Thoracic aorta (tissue), 2 donors: Measurements from ENCODE around the gene ZBTB7C. TPM values are rescaled to one million over a fixed set of nuclear protein-coding genes. Genes with fewer than 3 reads are reported as not detected.

Experiments
- ATAC-seq: fragments of 150-250 bp; one replicate; pipeline ENCODE4 v1.8.0; 2017; ENCODE audit warnings: low read depth; ENCODE audit not compliant: insufficient number of reproducible peaks, low FRiP score
- DNase-seq: peaks from one replicate; pipeline ENCODE4 v3.0.0-alpha.2; 2020; ENCODE audit warnings: low spot score
- H3K27ac ChIP-seq, 2 donors: fragments of 200-600 bp; sonication (generic); 1 replicate in 1 of 2; 2 replicates in 1 of 2; pipeline ENCODE4 v1.5.1; 2016; ENCODE audit warnings: mild to moderate bottlenecking in 2 of 2, moderate library complexity in 2 of 2
- H3K27me3 ChIP-seq: fragments of 200-600 bp; sonication (generic); replicated peaks from 2 replicates; pipeline ENCODE4 v1.6.0; 2016; ENCODE audit warnings: mild to moderate bottlenecking; ENCODE audit not compliant: insufficient read depth
- H3K36me3 ChIP-seq: fragments of 200-600 bp; sonication (generic); one replicate; pipeline ENCODE4 v1.5.1; 2016
- H3K4me1 ChIP-seq, 2 donors: fragments of 200-600 bp; sonication (generic); 1 replicate in 1 of 2; 2 replicates in 1 of 2; pipeline versions ENCODE4 v1.5.1 to v1.6.0; 2016; ENCODE audit warnings: low read depth in 2 of 2, mild to moderate bottlenecking in 1 of 2; ENCODE audit not compliant: control insufficient read depth in 1 of 2
- H3K4me3 ChIP-seq: fragments of 200-600 bp; sonication (generic); 2 replicates; pipeline ENCODE4 v1.5.1; 2016; ENCODE audit warnings: mild to moderate bottlenecking
- H3K9me3 ChIP-seq: fragments of 200-600 bp; sonication (generic); 2 replicates; pipeline ENCODE4 v1.5.1; 2016
- CTCF ChIP-seq: fragments of 200-600 bp; sonication (generic); IDR thresholded peaks from one replicate; pipeline ENCODE4 v1.5.1; 2019; ENCODE audit warnings: antibody characterized with exemption
- total RNA-seq, 2 donors: library from RNA; depleted of rRNA; stranded (reverse); fragments of >200 nt; gene quantifications; one replicate each; pipeline versions ENCODE4 v1.1.0 to v1.2.3, GENCODE V29; 2016

Gene ZBTB7C
- total RNA-seq, 2 donors from 2014 or later, result 9.6 to 10.9 TPM

- H3K27ac ChIP-seq, result no peak overlapping the region
- no peak overlapping the region for H3K4me3 ChIP-seq
- no peaks in the 10 kb centered on the region for H3K27me3 ChIP-seq
- no peak for DNase-seq
- H3K36me3 ChIP-seq, result no peaks in the 10 kb centered on the region
- H3K4me1 ChIP-seq, result no peaks in the 10 kb centered on the region
- no peak for TF ChIP-seq CTCF
- H3K9me3 ChIP-seq, result no peaks in the 10 kb centered on the region
- ATAC-seq, result no peak
These were observed 207.7 kb downstream of the ZBTB7C start for GRCh38 chr18:48201337-48202005.

- Histone ChIP-seq H3K4me3 (no peak overlapping the region), H3K27me3 (no peaks in the 10 kb centered on the region), H3K27ac (no peak overlapping the region), H3K36me3 (no peaks in the 10 kb centered on the region), H3K9me3 (no peaks in the 10 kb centered on the region), H3K4me1 (peaks cover 0 to 2% of the 10 kb centered on the region in 2 donors)
- no peak for DNase-seq
- no peak for TF ChIP-seq CTCF
- ATAC-seq, result no peak
These were observed 208.4 kb downstream of the ZBTB7C start for GRCh38 chr18:48200631-48201336.

- ATAC-seq (no peak), DNase-seq (no peak)
- Histone ChIP-seq H3K36me3 (no peaks in the 10 kb centered on the region), H3K9me3 (no peaks in the 10 kb centered on the region), H3K27ac (no peak overlapping the region), H3K27me3 (no peaks in the 10 kb centered on the region), H3K4me1 (peaks cover 6 to 15% of the 10 kb centered on the region in 2 donors), H3K4me3 (no peak overlapping the region)
- no peak for TF ChIP-seq CTCF
These were observed 209.8 kb downstream of the ZBTB7C start for GRCh38 chr18:48199399-48199798.

- no peak for TF ChIP-seq CTCF
- H3K4me1 ChIP-seq, result peaks cover 15 to 26% of the 10 kb centered on the region in 2 donors
- ATAC-seq (no peak), DNase-seq (no peak)
- no peak overlapping the region for H3K27ac ChIP-seq
- no peak overlapping the region for H3K4me3 ChIP-seq
- H3K27me3 ChIP-seq, result no peaks in the 10 kb centered on the region
- no peaks in the 10 kb centered on the region for H3K9me3 ChIP-seq
- H3K36me3 ChIP-seq, result no peaks in the 10 kb centered on the region
These were observed 211.4 kb downstream of the ZBTB7C start for GRCh38 chr18:48197819-48198218.

- no peak overlapping the region for H3K4me3 ChIP-seq
- DNase-seq (no peak), ATAC-seq (no peak)
- no peaks in the 10 kb centered on the region for H3K36me3 ChIP-seq
- TF ChIP-seq CTCF, result no peak
- peaks cover 15 to 26% of the 10 kb centered on the region in 2 donors for H3K4me1 ChIP-seq
- H3K27me3 ChIP-seq, result no peaks in the 10 kb centered on the region
- H3K9me3 ChIP-seq, result no peaks in the 10 kb centered on the region
- H3K27ac ChIP-seq, result no peak overlapping the region
These were observed 213.4 kb downstream of the ZBTB7C start for GRCh38 chr18:48195787-48196186.
